ENCODE measurements around the gene JARID2. TPM values are rescaled to one million over a fixed set of nuclear protein-coding genes. Genes with fewer than 3 reads are reported as not detected.

JARID2 gene
- total and polyA plus RNA-seq, 9 of the 15 experiments (the other 6 are each of a cell fraction or from before 2014, with no cell fraction given) = 5.0 to 29.0 (median 15.6) TPM

DNA sequence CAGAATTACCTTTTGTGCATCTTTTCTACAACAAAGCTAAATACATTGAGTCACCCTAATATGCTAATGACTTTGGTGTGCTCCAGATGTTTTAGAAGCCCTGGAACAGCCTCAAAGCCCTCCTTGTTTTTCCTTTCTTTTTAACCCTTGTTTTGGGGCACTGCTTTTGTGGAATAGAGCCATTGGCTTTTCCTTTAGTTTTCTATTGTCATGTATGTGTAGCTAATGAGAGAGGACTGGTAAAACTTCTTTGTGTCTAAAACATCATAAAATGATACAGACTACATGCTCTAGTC lies 158.8 kb downstream of the JARID2 start:
- in situ Hi-C loops (cut with MboI) (no loop called here), intact Hi-C loops (cut with micrococcal nuclease) (no loop called here)
- H3K4me3 ChIP-seq = no peak overlapping the region
- BruUV-seq (replicated peaks) = no TSS peak
- no peak overlapping the region for H3K4me2 ChIP-seq (ENCODE audit: insufficient read depth, low read length)
- no peak overlapping the region for H2AFZ ChIP-seq (ENCODE audit: low read depth, low read length)
- no peak overlapping the region for H3K9ac ChIP-seq (ENCODE audit: insufficient read depth in 1 of 2, low read depth in 2 of 2, low read length in 2 of 2)
- H3K79me2 ChIP-seq (ENCODE audit: control insufficient read depth, insufficient read depth, low read length) = peaks cover 97% of the 10 kb centered on the region
- CTCF ChIA-PET (ENCODE audit: low intra/inter-chr PET ratio) = no interaction called here
- H3K9me3 ChIP-seq (replicated peaks; ENCODE audit: control insufficient read depth, insufficient read depth, low read depth, low read length) = no peaks in the 10 kb centered on the region
- H3K4me1 ChIP-seq (replicated peaks in 1 of 2; ENCODE audit: control insufficient read depth in 2 of 2, insufficient read depth in 2 of 2, low read length in 2 of 2) = peaks cover 21 to 63% of the 10 kb centered on the region in 2 experiments
- ATAC-seq (no peak), FAIRE-seq (no peak), DNase-seq (ENCODE audit: extremely low read depth in 1 of 4, low spot score in 3 of 4) (no peak)
- TF ChIP-seq, protein P1, sequence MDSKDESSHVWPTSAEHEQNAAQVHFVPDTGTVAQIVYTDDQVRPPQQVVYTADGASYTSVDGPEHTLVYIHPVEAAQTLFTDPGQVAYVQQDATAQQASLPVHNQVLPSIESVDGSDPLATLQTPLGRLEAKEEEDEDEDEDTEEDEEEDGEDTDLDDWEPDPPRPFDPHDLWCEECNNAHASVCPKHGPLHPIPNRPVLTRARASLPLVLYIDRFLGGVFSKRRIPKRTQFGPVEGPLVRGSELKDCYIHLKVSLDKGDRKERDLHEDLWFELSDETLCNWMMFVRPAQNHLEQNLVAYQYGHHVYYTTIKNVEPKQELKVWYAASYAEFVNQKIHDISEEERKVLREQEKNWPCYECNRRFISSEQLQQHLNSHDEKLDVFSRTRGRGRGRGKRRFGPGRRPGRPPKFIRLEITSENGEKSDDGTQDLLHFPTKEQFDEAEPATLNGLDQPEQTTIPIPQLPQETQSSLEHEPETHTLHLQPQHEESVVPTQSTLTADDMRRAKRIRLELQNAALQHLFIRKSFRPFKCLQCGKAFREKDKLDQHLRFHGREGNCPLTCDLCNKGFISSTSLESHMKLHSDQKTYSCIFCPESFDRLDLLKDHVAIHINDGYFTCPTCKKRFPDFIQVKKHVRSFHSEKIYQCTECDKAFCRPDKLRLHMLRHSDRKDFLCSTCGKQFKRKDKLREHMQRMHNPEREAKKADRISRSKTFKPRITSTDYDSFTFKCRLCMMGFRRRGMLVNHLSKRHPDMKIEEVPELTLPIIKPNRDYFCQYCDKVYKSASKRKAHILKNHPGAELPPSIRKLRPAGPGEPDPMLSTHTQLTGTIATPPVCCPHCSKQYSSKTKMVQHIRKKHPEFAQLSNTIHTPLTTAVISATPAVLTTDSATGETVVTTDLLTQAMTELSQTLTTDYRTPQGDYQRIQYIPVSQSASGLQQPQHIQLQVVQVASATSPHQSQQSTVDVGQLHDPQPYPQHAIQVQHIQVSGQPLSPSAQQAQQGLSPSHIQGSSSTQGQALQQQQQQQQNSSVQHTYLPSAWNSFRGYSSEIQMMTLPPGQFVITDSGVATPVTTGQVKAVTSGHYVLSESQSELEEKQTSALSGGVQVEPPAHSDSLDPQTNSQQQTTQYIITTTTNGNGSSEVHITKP (IDR thresholded peaks at IDR 0.05; ENCODE audit: partially characterized antibody) = no peak
- peaks cover 53% of the 10 kb centered on the region for H4K20me1 ChIP-seq (replicated peaks; ENCODE audit: control insufficient read depth, insufficient read depth, low read length)
- no peaks in the 10 kb centered on the region for H3K9me1 ChIP-seq (ENCODE audit: control insufficient read depth, insufficient read depth, low read length)
- H3K27ac ChIP-seq (ENCODE audit: extremely low read depth, low read depth, low read length) = no peak overlapping the region
- H3K36me3 ChIP-seq (ENCODE audit: control insufficient read depth, insufficient read depth, low read length) = no peaks in the 10 kb centered on the region
- no peaks in the 10 kb centered on the region for H3K27me3 ChIP-seq (ENCODE audit: control insufficient read depth in 2 of 2, insufficient read depth in 2 of 2, low read length in 2 of 2)
- POLR2A ChIA-PET = interaction anchor here (1.1 to 1.9 kb wide), 3 partner anchors 8 to 194 kb away, joined by 3 to 6 read pairs (median 3); no protein-coding TSS in a partner anchor

Data from K562 (cell line).